Neural cell (in vitro differentiated cells): ENCODE results near the gene ADAMTS17.

ENCODE experiments used
- EP300 ChIP-seq: fragments of 450-650 bp; conservative IDR thresholded peaks from 2 replicates; pipeline ENCODE4 v1.6.1; 2014; ENCODE audit warnings: antibody characterized with exemption, mild to moderate bottlenecking, moderate library complexity; ENCODE audit not compliant: poor library complexity, severe bottlenecking
- EZH2 ChIP-seq: fragments of 200-600, 300-800 bp; shearing (Covaris generic), sonication (generic); IDR thresholded peaks from 2 replicates; pipeline ENCODE4 v1.6.1; 2014; ENCODE audit warnings: antibody characterized with exemption, low read length, borderline replicate concordance, mild to moderate bottlenecking; ENCODE audit not compliant: insufficient read depth, poor library complexity, severe bottlenecking
- TF ChIP-seq, protein P1 (sequence below): fragments of 450-650 bp; IDR thresholded peaks from 2 replicates; pipeline ENCODE4 v1.5.1; 2014; ENCODE audit warnings: antibody characterized with exemption, mild to moderate bottlenecking, moderate library complexity; ENCODE audit not compliant: poor library complexity, severe bottlenecking

GRCh38 chr15:100163961-100164360 is 177.8 kb downstream of the ADAMTS17 start:
- TF ChIP-seq, protein P1, sequence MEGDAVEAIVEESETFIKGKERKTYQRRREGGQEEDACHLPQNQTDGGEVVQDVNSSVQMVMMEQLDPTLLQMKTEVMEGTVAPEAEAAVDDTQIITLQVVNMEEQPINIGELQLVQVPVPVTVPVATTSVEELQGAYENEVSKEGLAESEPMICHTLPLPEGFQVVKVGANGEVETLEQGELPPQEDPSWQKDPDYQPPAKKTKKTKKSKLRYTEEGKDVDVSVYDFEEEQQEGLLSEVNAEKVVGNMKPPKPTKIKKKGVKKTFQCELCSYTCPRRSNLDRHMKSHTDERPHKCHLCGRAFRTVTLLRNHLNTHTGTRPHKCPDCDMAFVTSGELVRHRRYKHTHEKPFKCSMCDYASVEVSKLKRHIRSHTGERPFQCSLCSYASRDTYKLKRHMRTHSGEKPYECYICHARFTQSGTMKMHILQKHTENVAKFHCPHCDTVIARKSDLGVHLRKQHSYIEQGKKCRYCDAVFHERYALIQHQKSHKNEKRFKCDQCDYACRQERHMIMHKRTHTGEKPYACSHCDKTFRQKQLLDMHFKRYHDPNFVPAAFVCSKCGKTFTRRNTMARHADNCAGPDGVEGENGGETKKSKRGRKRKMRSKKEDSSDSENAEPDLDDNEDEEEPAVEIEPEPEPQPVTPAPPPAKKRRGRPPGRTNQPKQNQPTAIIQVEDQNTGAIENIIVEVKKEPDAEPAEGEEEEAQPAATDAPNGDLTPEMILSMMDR, result no peak
- TF ChIP-seq EP300 (no peak), EZH2 (no peak)
